ENCODE measurements around the gene RETREG2.

The RETREG2 gene

GRCh38 chr2:219218217-219218731, 40.2 kb downstream of the RETREG2 start:
- DNase-seq, result peak; percentile 27 to 30

DNA sequence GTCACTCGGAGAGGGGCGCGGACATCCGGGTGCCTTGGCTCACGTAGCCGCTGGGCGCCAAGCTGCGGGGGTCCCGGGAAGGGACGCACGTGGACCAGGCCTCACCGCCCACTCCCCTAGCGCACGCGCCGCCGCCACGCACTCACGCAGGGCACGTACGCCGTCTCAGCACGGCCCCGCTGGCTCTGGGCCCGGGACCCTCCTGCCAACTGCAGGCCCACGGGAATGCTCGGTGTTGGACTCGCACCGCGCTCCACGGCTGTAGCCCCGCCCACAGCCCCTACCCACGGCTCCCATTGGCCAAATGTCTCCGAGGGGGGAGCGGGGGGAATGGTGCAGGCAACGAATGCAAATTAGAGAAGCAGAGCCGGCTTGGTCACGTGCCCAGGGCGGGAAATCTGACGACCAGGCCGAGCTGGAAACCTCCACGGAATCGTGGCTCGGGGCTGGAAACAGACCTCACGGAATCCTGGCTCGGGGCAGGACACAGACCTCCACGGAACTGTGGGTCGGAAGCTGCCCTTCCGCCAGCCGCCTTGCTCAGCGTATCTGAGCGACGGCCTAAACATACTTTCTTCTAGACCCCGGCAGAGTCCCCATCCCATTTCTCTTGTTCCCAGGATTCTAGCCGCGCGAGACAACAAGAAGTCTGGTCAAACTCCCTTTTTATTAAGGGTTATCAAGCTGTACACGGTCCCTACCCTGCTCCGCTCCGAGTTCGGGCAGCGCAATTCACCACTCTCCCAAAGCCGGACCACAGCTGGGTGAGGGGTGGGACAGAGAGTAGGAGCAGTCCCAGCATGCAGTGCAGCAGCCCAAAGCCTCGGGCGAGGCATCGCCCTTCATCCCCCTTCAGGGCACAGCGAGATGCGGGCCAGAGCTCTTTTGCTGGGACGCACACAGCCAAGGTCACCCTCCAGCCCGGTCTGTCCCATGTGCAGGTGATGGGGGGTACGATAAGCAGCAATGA, 40.9 kb downstream of the RETREG2 start, which contains the start of gene ABCB6:
Gene ABCB6, minus strand, starts transcription at position 227 of the 970 bp plus-strand sequence. CDS start 285 bp downstream, outside the sequence.
- DNase-seq, result peak; percentile 78 to 86

GRCh38 chr2:219219784-219220532, 41.9 kb downstream of the RETREG2 start:
- no peak for DNase-seq

DNA sequence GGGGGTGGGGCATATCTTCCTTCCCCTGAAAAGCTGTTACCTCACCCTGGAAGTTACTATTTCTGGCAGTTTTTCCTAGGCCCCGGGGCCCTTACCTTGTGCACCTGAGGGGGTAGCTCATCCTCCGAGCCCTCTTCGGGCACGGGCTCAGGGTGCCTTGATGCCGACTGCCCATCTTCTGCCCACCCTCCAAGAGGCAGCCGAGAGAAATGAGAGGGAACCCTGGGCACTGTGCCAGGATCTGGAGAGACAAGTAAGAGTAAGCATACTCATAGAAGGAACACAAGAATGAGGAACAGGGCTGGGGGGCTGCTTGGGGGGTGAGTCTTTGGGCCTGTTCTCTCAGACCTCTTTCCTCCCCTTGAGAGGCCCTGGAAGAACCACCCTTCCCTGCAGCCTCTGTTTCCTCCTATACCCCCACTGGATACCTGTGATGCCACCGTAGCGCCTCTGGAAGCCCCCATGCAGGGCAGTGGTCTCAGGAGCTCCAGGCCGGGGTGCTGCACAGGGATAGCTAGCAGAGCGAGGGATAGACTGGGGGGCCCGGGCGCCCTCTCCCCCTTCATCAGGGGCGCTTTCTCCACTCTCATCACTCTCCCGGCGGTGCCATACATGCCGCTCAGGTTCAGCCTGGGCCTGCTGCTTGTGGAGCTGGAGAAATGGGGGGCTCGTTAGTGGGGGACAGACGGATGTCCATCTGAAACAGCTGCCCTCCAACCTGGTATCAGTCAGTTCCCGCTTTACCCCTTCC, 42.8 kb downstream of the RETREG2 start:
- DNase-seq, result no peak

GRCh38 chr2:219221957-219222518, 44.0 kb downstream of the RETREG2 start:
- no peak for DNase-seq

DNA sequence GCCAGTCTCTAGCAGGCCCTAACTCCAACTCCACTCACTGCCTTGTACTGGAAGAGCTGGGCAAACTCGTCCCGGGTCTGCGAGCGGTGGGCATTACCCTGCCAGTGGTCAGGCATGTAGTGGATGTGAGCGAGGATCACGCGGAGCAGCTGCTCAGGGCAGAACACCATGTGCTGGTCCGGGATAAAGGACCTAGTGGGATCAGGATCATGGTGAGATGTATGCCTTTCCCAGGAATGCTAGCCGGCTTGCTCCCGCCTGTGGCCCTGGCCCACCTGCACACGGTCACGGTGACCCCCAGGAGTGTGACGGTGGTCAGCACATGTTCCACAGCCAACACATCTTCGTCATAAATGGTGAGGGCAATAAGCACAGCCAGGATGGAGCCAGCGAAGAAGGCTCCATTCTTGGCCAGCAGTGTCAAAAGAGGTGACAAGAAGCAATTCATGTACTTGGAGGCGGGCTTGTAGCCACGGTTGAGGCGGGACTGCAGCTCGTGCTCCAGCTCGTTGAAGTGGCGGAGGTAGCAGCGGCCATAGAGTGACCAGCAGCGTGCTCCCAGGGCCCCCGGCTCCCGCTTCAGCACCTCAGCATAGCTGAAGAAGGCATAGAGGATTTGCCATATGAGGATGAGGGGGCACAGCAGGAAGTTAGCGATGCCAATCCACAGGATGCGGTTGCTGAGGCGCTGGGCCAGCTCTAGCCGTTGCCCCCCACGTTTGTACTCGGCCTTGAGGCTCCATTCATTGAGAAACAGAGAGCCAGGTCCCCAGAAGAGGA, 45.9 kb downstream of the RETREG2 start:
- DNase-seq, result no peak

DNA sequence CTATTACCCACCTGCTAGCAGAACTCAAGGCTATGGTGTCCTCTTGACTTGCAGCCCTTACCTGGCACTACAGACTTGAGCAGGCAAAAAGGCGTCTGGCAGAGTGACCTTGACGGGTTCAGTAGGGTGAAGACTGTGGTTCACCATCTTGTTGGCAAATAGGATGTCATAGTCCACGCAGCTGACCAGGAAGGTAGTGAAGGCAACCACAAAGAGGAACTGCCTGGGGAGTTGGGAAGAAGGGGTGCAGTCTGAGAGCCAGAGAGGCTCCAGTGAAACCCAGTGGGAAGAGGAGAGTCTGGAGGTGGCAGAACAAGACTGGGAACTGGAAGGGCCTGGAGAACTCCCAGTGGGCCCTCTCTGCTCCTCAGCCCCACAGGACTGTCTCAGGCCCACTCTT, 47.3 kb downstream of the RETREG2 start:
- no peak for DNase-seq

GRCh38 chr2:219228041-219228910, 50.2 kb downstream of the RETREG2 start:
- DNase-seq, result no peak

DNA sequence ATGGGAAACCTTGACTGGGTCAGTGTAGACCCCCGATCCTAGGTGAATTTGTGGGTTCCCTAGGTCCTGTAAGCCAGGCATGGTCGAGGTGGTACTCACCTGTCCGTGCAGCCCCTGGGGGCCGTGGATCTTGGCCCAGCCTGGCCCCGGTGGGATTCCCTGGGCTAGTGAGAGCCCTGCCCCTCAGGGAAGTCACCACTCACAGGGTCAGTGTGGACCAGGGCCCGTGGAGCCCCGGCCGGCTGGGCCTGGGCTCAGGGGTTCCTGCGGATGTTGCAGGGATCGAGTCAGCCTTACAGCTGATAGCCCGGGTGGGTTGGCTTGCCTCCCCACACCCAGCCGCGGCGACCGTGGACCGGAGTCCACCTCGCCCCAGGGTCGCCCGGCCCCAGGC, 50.8 kb downstream of the RETREG2 start:
- no peak for DNase-seq

GRCh38 chr2:219229305-219230058, 51.4 kb downstream of the RETREG2 start, which contains the start of the genes ANKZF1 and ATG9A:
Gene ANKZF1, plus strand, starts transcription at chr2:219229806. Its CDS starts 452 bp downstream, at chr2:219230258.
Gene ATG9A, minus strand, starts transcription at chr2:219229636. Its CDS starts 1,612 bp downstream, at chr2:219228024.
- peak; percentile 93 to 96 for DNase-seq

DNA sequence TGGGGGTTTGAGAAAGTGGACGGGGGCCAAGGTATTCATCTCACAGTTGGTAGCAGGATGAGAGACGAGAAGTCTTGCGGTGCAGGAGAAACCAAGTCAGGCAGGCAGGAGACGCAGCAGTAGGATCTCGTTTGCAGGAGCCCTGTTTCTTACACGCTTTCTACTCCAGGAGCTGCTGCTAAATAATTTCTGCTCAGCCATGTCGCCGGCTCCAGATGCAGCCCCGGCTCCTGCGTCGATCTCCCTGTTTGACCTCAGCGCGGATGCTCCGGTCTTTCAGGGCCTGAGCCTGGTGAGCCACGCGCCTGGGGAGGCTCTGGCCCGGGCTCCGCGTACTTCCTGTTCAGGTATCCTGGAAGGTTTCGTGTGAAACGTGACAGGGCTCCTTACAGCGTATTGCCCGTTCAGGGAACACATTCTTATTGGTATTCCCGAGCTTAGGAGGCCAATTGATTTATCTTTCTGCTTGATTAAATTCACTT, 52.0 kb downstream of the RETREG2 start:
- peak; percentile 51 to 54 for DNase-seq

DNA sequence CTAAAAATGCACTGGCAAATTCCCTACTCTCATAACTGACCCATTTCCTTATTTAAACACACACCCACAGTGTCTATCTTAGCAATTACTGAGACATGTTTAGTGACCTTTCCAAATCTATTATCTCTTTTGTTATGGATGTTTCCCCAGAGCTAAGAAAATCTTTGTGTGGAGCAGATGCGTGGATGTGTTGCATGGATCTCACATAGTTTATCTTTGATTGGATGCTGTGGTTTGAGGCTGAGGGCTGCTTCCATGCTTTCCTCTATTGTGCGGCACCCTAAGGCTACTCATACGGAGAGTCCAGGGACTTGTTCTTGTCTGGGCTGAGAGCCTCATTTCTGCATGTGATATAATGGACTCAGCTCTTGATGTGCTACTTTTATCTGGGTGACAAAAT, 56.3 kb downstream of the RETREG2 start:
- no peak for DNase-seq

All from stimulated activated CD4-positive, alpha-beta T cell treated with anti-CD3 and anti-CD28 coated beads, Interleukin-2, amount 100 ng/mL, for 48 hours (primary cell).